ENCODE data around the gene ZNF408.

ZNF408 gene

DNA sequence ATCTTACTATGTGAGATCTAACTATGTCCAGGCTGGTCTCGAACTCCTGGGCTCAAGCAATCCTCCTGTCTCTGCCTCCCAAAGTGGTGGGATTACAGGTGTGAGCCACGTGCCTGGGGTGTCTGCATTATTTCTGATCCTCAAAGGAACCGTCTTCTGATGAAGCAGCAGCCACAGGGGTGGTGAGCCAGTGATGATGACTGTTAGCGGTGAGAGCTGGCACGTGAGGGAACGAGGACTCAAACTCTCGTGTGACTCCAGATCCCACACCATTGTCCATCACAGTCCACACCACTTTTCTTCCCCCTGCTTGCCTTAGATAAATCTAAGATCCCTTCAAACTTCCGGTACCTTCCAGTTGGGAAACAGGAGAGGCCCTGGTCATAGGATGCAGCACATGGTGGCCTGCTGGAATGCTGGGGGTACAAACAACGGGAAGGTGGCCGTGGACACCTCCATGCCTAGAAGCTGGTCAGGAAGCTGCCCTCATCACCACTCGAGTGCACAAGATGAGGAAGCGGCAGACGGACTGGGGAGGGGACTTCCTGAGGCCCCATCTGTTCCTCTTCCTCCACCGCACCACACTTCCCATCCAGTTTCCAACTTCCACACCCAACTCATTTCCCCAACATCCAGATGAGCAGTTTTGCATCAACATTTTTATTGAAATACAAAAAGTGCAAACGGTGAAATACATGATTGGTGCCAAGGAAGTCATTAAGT lies 24.2 kb upstream of the ZNF408 start:
- H3K4me2 ChIP-seq (ENCODE audit: low read length): no peak overlapping the region
- no peaks in the 10 kb centered on the region for H3K9me3 ChIP-seq (replicated peaks; ENCODE audit: low read length)
- H3K4me1 ChIP-seq (ENCODE audit: control insufficient read depth, insufficient read depth, low read length): peaks cover 44% of the 10 kb centered on the region
- H3K9ac ChIP-seq (ENCODE audit: low read depth, low read length): no peak overlapping the region
- H3K27me3 ChIP-seq (ENCODE audit: control insufficient read depth, insufficient read depth, low read length): no peaks in the 10 kb centered on the region
- peaks cover 72% of the 10 kb centered on the region for H3K36me3 ChIP-seq (ENCODE audit: insufficient read depth, low read length)
- H3K4me3 ChIP-seq (ENCODE audit: low read length): no peak overlapping the region

GRCh38 chr11:46677169-46677568 lies 23.7 kb upstream of the ZNF408 start:
- Histone ChIP-seq H3K4me2 (ENCODE audit: low read length) (no peak overlapping the region), H3K9me3 (replicated peaks; ENCODE audit: low read length) (no peaks in the 10 kb centered on the region), H3K4me3 (ENCODE audit: low read length) (no peak overlapping the region), H3K4me1 (ENCODE audit: control insufficient read depth, insufficient read depth, low read length) (peaks cover 38% of the 10 kb centered on the region), H3K27me3 (ENCODE audit: control insufficient read depth, insufficient read depth, low read length) (no peaks in the 10 kb centered on the region), H3K36me3 (ENCODE audit: insufficient read depth, low read length) (peaks cover 72% of the 10 kb centered on the region), H3K9ac (ENCODE audit: low read depth, low read length) (no peak overlapping the region)

GRCh38 chr11:46677991-46678740 lies 22.7 kb upstream of the ZNF408 start:
- no peaks in the 10 kb centered on the region for H3K27me3 ChIP-seq (ENCODE audit: control insufficient read depth, insufficient read depth, low read length)
- H3K4me1 ChIP-seq (ENCODE audit: control insufficient read depth, insufficient read depth, low read length): peaks cover 32% of the 10 kb centered on the region
- H3K4me3 ChIP-seq (ENCODE audit: low read length): no peak overlapping the region
- peaks cover 68% of the 10 kb centered on the region for H3K36me3 ChIP-seq (ENCODE audit: insufficient read depth, low read length)
- H3K4me2 ChIP-seq (ENCODE audit: low read length): no peak overlapping the region
- H3K9me3 ChIP-seq (replicated peaks; ENCODE audit: low read length): no peaks in the 10 kb centered on the region
- H3K9ac ChIP-seq (ENCODE audit: low read depth, low read length): no peak overlapping the region

DNA sequence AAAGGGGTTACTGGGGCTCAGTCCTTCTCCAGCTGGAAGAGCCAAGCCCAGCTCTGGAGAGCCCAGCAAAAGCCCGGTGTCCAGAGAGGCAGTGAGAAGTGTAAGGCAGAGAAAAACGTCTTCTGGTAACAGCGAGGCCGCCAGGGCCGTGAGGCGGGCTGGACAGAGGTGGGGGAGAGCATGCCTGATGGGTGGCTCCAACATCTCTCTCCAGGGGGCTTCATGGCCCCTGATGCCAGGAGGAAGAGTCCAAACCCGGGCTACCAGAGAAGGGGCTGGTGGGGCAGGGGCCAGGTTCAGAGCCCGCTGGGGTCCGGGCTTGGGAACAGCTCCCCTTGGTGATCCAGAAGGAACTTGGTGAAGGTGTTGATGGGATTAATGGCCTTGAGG lies 22.1 kb upstream of the ZNF408 start:
- Histone ChIP-seq H3K4me1 (ENCODE audit: control insufficient read depth, insufficient read depth, low read length) (peaks cover 32% of the 10 kb centered on the region), H3K27me3 (ENCODE audit: control insufficient read depth, insufficient read depth, low read length) (no peaks in the 10 kb centered on the region), H3K36me3 (ENCODE audit: insufficient read depth, low read length) (peaks cover 64% of the 10 kb centered on the region), H3K9me3 (replicated peaks; ENCODE audit: low read length) (no peaks in the 10 kb centered on the region), H3K4me3 (ENCODE audit: low read length) (no peak overlapping the region), H3K9ac (ENCODE audit: low read depth, low read length) (no peak overlapping the region), H3K4me2 (ENCODE audit: low read length) (no peak overlapping the region)

DNA sequence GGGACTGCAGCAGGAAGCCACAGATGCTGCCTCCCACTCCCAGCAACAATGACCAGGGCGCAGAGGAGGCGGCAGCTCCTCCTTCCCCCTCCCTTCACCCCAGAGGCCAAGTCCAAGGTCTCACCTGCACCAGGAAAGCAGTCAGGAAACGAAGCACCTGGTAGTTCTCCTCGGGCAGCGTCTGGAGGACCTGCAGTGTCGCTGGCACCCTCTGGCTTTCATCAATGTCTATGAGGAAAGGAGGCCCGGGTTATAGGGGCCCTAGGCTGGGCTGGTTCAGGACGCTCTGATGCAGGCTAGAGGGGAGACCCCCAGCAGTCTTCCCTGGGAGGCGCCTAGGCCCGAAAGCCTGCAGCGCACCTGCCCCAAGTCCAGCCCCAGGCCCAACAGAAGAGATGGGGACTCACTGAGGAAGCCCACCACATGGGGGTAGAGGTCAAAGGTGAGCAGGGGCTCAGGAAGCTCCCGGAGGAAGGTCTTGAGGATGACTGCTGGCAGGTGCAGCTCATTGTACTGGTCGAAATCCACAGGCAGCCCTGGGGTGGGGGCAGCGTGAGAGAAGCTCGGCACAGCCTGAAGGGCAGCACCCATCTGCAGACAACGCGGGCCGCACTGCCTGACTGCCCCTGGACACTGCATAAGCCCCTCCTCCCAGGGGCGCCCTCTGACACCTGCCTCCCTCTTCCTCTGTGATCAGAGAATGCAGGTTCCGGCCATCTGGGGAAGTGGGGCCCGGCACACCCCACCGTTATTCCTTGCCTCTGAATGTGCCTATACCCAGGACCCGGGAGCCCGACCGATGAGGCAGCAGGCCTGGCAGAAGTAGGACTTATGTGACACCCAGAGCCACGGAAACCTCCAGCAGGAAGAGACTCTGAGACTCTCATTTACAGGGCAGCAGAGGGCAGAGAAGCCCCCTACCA lies 21.3 kb upstream of the ZNF408 start:
- no peaks in the 10 kb centered on the region for H3K9me3 ChIP-seq (replicated peaks; ENCODE audit: low read length)
- H3K4me2 ChIP-seq (ENCODE audit: low read length): no peak overlapping the region
- no peak overlapping the region for H3K4me3 ChIP-seq (ENCODE audit: low read length)
- H3K9ac ChIP-seq (ENCODE audit: low read depth, low read length): no peak overlapping the region
- no peaks in the 10 kb centered on the region for H3K27me3 ChIP-seq (ENCODE audit: control insufficient read depth, insufficient read depth, low read length)
- peaks cover 68% of the 10 kb centered on the region for H3K36me3 ChIP-seq (ENCODE audit: insufficient read depth, low read length)
- peaks cover 36% of the 10 kb centered on the region for H3K4me1 ChIP-seq (ENCODE audit: control insufficient read depth, insufficient read depth, low read length)

GRCh38 chr11:46680164-46680760 lies 20.6 kb upstream of the ZNF408 start:
- Histone ChIP-seq H3K9me3 (replicated peaks; ENCODE audit: low read length) (no peaks in the 10 kb centered on the region), H3K4me1 (ENCODE audit: control insufficient read depth, insufficient read depth, low read length) (peaks cover 28% of the 10 kb centered on the region), H3K4me2 (ENCODE audit: low read length) (no peak overlapping the region), H3K36me3 (ENCODE audit: insufficient read depth, low read length) (peaks cover 70% of the 10 kb centered on the region), H3K9ac (ENCODE audit: low read depth, low read length) (no peak overlapping the region), H3K4me3 (ENCODE audit: low read length) (no peak overlapping the region), H3K27me3 (ENCODE audit: control insufficient read depth, insufficient read depth, low read length) (no peaks in the 10 kb centered on the region)

GRCh38 chr11:46680815-46681214 lies 20.0 kb upstream of the ZNF408 start:
- H3K36me3 ChIP-seq (ENCODE audit: insufficient read depth, low read length): peaks cover 71% of the 10 kb centered on the region
- no peaks in the 10 kb centered on the region for H3K27me3 ChIP-seq (ENCODE audit: control insufficient read depth, insufficient read depth, low read length)
- no peaks in the 10 kb centered on the region for H3K9me3 ChIP-seq (replicated peaks; ENCODE audit: low read length)
- H3K9ac ChIP-seq (ENCODE audit: low read depth, low read length): no peak overlapping the region
- H3K4me3 ChIP-seq (ENCODE audit: low read length): no peak overlapping the region
- H3K4me2 ChIP-seq (ENCODE audit: low read length): no peak overlapping the region
- H3K4me1 ChIP-seq (ENCODE audit: control insufficient read depth, insufficient read depth, low read length): peaks cover 23% of the 10 kb centered on the region

- Histone ChIP-seq H3K4me2 (ENCODE audit: low read length) (no peak overlapping the region), H3K9me3 (replicated peaks; ENCODE audit: low read length) (no peaks in the 10 kb centered on the region), H3K4me1 (ENCODE audit: control insufficient read depth, insufficient read depth, low read length) (peaks cover 15% of the 10 kb centered on the region), H3K9ac (ENCODE audit: low read depth, low read length) (no peak overlapping the region), H3K36me3 (ENCODE audit: insufficient read depth, low read length) (peaks cover 73% of the 10 kb centered on the region), H3K27me3 (ENCODE audit: control insufficient read depth, insufficient read depth, low read length) (no peaks in the 10 kb centered on the region), H3K4me3 (ENCODE audit: low read length) (no peak overlapping the region)
Measured at GRCh38 chr11:46681814-46682213, 19.0 kb upstream of the ZNF408 start.

DNA sequence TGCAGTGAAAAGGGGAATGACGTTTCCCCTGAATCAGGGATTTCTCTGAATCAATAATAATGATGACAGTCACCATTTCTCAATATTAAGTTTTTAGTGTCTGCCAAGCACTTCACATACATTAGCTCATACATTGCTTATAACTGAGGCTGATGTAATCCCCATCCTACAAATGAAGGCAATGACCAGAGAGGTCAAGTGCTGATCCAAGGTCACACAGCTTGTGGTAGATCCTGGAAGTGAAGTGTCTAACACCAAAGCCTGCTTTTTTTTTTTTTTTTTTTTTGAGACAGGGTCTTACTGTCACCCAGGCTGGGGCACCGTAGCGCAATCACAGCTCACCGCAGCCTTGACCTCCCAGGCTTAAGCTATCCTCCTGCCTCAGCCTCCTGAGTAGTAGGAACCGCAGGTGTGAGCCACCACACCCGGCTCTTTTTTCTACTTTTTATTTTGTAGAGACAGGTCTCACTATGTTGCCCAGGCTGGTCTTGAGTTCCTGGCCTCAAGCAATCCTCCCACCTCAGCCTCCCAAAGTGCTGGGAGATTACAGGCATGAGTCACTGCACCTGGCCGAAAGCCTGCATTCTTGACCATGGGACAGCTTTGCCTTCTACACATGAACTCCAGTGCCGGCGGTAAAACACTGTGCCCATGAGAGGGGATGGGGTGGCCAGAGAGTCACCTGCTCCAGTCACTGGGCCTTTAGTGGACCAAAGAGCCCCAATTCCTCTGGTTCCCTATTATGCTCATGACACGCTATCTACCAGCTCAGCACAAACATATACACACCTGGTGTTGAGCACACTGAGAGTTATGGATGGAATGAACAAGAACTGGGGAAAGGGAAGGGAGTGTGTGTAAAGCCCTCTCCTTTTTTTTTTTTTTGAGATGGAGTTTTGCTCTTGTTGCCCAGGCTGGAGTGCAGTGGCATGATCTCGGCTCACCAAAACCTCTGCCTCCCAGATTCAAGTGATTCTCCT lies 17.8 kb upstream of the ZNF408 start:
- H3K36me3 ChIP-seq (ENCODE audit: insufficient read depth, low read length): peaks cover 75% of the 10 kb centered on the region
- no peak overlapping the region for H3K4me2 ChIP-seq (ENCODE audit: low read length)
- H3K4me3 ChIP-seq (ENCODE audit: low read length): no peak overlapping the region
- peaks cover 25% of the 10 kb centered on the region for H3K4me1 ChIP-seq (ENCODE audit: control insufficient read depth, insufficient read depth, low read length)
- no peaks in the 10 kb centered on the region for H3K27me3 ChIP-seq (ENCODE audit: control insufficient read depth, insufficient read depth, low read length)
- H3K9ac ChIP-seq (ENCODE audit: low read depth, low read length): no peak overlapping the region
- no peaks in the 10 kb centered on the region for H3K9me3 ChIP-seq (replicated peaks; ENCODE audit: low read length)

DNA sequence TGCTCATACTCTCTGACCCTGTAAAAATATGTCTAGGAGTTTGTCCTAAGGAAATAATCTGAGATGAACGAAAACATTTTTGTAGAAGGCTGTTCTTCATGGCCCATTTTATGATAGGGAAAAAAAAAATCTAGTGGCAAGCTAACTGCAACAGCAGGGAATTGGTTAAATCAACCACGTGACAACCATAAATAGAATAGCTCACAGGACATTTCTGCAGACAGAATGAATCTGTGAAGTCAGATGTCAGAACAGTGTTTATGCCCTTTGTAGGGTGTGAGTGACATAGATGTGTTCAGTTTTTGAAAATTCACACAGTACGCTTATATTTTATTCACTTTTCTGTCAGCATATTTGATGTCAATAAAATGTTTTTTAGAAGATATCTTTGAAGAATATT lies 16.5 kb upstream of the ZNF408 start:
- H3K4me3 ChIP-seq (ENCODE audit: low read length): no peak overlapping the region
- no peaks in the 10 kb centered on the region for H3K9me3 ChIP-seq (replicated peaks; ENCODE audit: low read length)
- no peaks in the 10 kb centered on the region for H3K27me3 ChIP-seq (ENCODE audit: control insufficient read depth, insufficient read depth, low read length)
- H3K36me3 ChIP-seq (ENCODE audit: insufficient read depth, low read length): peaks cover 66% of the 10 kb centered on the region
- H3K9ac ChIP-seq (ENCODE audit: low read depth, low read length): no peak overlapping the region
- no peak overlapping the region for H3K4me2 ChIP-seq (ENCODE audit: low read length)
- peaks cover 23% of the 10 kb centered on the region for H3K4me1 ChIP-seq (ENCODE audit: control insufficient read depth, insufficient read depth, low read length)

All from skeletal muscle satellite cell (primary cell).